MG63 (cell line): Measurements from ENCODE around the gene HJV. TPM values are rescaled to one million over a fixed set of nuclear protein-coding genes. Genes with fewer than 3 reads are reported as not detected.
"Not testable (repeated sequence)": the region's sequence is repeated elsewhere in the genome, so short reads cannot be mapped to it uniquely, and the experiment has no call there.

Experiments
- DNase-seq: peaks from one replicate; pipeline ENCODE4 v3.0.0-alpha.2; 2020
- H3K27me3 ChIP-seq: fragments of 250-450 bp; sonication (Bioruptor Pico); 2 replicates; pipeline ENCODE4 v1.5.1; 2020; ENCODE audit warnings: mild to moderate bottlenecking, moderate library complexity
- H3K36me3 ChIP-seq: fragments of 250-450 bp; sonication (Bioruptor Pico); 2 replicates; pipeline ENCODE4 v1.5.1; 2020; ENCODE audit warnings: mild to moderate bottlenecking, moderate library complexity
- H3K4me3 ChIP-seq: fragments of 250-450 bp; sonication (Bioruptor Pico); 2 replicates; pipeline ENCODE4 v1.5.1; 2020; ENCODE audit warnings: mild to moderate bottlenecking, moderate library complexity
- H3K9me3 ChIP-seq: fragments of 250-450 bp; sonication (Bioruptor Pico); 2 replicates; pipeline ENCODE4 v1.5.1; 2020; ENCODE audit warnings: mild to moderate bottlenecking, moderate library complexity
- total RNA-seq: library from RNA; depleted of rRNA; stranded (reverse); fragments of >200 nt; shearing (Covaris generic); gene quantifications from 2 replicates; pipeline ENCODE4 v1.2.3, GENCODE V29; 2014; ENCODE audit warnings: low replicate concordance; rRNA removed

HJV gene, protein sequence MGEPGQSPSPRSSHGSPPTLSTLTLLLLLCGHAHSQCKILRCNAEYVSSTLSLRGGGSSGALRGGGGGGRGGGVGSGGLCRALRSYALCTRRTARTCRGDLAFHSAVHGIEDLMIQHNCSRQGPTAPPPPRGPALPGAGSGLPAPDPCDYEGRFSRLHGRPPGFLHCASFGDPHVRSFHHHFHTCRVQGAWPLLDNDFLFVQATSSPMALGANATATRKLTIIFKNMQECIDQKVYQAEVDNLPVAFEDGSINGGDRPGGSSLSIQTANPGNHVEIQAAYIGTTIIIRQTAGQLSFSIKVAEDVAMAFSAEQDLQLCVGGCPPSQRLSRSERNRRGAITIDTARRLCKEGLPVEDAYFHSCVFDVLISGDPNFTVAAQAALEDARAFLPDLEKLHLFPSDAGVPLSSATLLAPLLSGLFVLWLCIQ
- not detected in 2 replicates for total RNA-seq

DNA sequence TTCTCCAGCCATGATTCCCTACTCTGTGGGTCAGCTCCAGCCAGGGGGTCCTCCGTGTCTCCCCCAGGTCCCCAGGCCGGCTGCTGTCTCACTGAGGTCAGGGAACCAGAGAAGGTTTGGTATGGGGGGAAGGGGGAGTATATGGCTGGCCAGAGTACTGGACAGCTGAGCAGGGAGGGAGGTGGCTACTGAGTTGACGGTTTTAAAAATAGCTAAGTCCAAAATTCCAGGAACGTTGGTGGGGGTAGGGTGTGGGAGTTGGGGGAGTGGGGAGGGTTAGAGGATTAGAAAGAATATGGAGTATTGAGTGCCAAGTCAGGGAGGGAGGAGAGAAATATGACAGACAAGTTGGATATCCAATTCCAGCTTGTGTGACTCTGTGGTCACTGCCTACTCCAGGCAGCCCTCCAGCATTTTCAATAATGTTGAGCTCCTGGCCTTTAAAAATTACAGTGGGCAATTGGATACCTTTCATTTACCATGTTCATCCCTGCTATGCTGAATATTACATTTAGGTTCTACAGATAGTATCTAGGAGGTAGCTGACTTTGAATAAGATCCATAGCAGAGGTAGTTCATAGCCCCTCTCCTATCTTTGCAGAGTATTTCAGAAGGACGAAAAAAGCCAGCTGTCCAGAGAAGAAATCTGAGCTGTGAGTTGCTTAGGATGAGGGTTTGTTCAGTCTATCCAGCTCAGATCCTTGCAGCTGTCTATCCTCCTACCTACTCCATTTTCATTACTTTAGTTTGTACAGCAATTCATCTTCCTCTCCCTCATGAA, at the start of gene HJV:
Gene HJV (minus strand): TSS at position 114 of the 781 bp plus-strand sequence. CDS start 1,504 bp downstream, outside the sequence.
- Histone ChIP-seq H3K4me3 (no peak within 1 kb of the TSS), H3K9me3 (no peaks in the 10 kb centered on the region), H3K27me3 (peaks cover 8% of the 10 kb centered on the region; the same call in 1 of the 2 replicates), H3K36me3 (no peaks in the 10 kb centered on the region)
- DNase-seq = no peak

DNA sequence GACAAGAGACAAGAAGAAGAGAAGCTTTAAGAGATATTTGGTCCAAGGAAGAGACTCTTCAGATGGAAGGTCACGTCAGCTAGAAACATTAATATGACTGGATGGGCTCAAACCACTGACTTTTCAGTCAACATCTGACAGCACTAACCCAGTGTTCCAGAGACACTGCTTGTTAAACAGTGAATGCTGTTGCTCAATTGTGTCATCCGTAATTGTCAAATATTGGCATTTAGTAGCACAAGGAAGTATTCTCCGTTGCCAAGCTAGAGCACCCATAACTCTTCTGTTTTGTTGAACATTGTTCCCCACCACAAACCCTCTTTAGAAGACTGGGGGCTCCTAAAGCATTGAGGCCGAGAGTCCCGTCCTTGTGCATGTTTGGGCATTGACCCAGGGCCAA, 37.6 kb upstream of the HJV start:
- H3K36me3 ChIP-seq, DNase-seq, H3K9me3 ChIP-seq, H3K27me3 ChIP-seq, H3K4me3 ChIP-seq: not testable (repeated sequence)

GRCh38 chr1:146051852-146052676, 30.5 kb upstream of the HJV start:
- DNase-seq = peak; percentile 93
- not testable (repeated sequence) for H3K9me3 ChIP-seq, H3K27me3 ChIP-seq, H3K36me3 ChIP-seq
- H3K4me3 ChIP-seq = peak overlapping the region; percentile 44

DNA sequence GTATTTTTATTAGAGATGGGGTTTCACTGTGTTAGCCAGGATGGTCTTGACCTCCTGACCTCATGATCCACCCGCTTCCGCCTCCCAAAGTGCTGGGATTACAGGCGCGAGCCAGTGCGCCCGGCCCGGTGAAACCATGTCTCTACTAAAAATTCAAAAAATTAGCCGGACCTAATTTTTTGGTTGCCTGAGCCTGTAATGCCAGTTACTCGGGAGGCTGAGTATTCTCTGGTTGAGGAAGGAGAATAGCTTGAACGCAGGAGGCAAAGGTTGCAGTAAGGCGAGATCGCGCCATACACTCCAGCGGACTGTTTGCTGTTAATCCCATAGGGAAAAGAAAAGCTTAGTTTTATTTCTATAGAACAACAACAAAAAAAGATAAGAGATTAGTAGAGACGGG, 29.9 kb upstream of the HJV start:
- no peaks in the 10 kb centered on the region for H3K27me3 ChIP-seq
- peak overlapping the region; percentile 44 for H3K4me3 ChIP-seq
- H3K9me3 ChIP-seq = no peaks in the 10 kb centered on the region
- no peaks in the 10 kb centered on the region for H3K36me3 ChIP-seq
- peak; percentile 52 for DNase-seq

DNA sequence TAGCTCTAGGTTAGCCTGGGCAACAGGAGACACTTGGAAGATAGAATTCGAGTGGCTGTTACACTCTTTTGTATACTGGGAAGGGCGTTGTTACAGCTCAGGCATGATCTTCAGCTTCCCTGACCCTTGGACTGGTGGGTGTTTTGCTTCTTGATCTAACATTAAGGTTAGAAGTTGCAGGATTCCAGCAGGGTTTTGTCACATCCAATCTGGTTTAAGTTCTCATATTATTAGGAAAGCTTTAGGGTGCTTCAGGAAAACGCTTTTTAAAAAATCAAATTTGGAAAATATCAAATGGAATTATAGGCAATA, 29.1 kb upstream of the HJV start:
- not testable (repeated sequence) for H3K9me3 ChIP-seq, DNase-seq, H3K4me3 ChIP-seq, H3K36me3 ChIP-seq, H3K27me3 ChIP-seq

DNA sequence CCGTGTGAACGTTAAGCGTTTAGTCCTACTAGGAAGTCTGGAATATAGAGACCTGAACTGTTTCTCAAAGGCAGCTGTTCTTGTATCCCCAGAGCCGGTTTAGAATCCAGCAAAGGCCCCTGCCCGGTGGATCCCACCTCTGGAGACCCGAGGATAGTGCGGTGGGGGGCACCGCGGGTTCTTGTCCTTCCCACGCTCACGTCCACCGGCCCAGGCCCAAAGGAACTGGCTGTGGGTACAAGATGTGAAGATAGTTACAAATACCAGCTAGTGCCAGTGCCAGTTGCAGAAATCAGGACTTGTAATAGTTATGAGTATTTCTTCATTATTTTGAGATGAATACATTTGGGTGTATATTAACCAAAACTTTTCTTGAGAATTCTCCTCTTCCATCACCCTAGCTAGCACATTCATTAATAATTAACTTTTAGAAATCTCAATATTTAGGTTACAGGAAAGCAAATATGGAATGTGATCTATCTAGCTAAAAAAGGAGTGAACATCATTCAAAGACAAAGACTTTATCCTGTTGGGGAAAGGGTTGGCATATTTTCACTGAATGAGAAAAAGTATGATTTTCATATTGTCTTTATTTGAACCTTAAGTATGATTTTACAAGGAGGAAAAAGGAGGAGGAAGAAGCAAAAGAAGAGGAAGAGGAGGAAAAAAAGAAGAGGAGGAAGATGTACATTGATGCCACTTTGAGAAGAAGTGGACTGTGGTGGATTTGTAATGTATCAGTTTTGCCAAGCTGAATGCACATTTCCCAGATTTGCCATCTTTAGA, 28.5 kb upstream of the HJV start:
- not testable (repeated sequence) for H3K9me3 ChIP-seq, H3K27me3 ChIP-seq, H3K36me3 ChIP-seq, H3K4me3 ChIP-seq, DNase-seq

DNA sequence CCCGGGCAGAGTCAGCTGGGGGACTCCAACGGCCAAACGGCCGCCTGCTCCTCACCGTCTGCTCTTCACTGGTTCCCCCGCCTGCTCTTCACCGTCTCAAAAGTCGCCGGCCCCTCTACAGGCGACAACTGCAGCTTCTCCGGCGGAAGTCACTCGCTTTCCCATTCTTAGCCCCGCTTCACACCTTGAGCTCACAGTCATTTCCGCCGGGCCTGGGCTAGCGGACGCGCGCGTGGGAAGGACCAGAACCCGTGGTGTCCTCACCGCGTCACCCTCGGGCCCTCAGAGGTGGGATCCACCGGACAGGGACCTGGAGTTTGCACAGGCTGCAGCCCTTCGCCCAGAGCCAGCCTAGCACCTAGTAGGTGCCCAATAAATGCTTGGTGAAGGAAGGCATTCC, 27.9 kb upstream of the HJV start:
- H3K36me3 ChIP-seq = no peaks in the 10 kb centered on the region
- H3K27me3 ChIP-seq = no peaks in the 10 kb centered on the region
- no peaks in the 10 kb centered on the region for H3K9me3 ChIP-seq
- no peak for DNase-seq
- H3K4me3 ChIP-seq = no peak overlapping the region

GRCh38 chr1:146048514-146049115, 27.1 kb upstream of the HJV start:
- not testable (repeated sequence) for H3K36me3 ChIP-seq, H3K4me3 ChIP-seq, H3K9me3 ChIP-seq, DNase-seq, H3K27me3 ChIP-seq

DNA sequence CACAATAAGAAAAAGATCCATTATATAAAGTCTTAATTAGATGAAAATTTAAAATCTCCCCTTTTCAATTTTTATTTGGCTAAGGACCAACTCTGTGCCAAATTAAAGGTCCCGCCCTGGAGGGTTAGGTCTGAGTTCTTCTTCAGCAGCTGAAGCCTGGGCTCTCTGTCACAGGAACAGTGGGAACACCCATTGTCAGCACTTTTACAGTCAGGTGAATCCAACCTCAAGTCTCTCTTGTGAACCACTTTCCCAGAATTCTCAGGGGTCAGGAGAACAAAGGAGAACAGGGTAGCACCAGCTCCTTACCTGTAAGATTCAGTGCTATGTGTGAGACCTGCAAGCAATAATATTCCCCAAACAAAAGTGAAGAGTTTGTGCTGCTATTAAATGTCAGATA, 25.1 kb upstream of the HJV start:
- Histone ChIP-seq H3K36me3 (no peaks in the 10 kb centered on the region), H3K4me3 (no peak overlapping the region), H3K9me3 (no peaks in the 10 kb centered on the region), H3K27me3 (no peaks in the 10 kb centered on the region)
- no peak for DNase-seq

- no peak for DNase-seq
- no peaks in the 10 kb centered on the region for H3K27me3 ChIP-seq
- H3K36me3 ChIP-seq = no peaks in the 10 kb centered on the region
- H3K9me3 ChIP-seq = no peaks in the 10 kb centered on the region
- peak overlapping the region; percentile 88 for H3K4me3 ChIP-seq
Measured at GRCh38 chr1:146039844-146040194, 18.3 kb upstream of the HJV start.

DNA sequence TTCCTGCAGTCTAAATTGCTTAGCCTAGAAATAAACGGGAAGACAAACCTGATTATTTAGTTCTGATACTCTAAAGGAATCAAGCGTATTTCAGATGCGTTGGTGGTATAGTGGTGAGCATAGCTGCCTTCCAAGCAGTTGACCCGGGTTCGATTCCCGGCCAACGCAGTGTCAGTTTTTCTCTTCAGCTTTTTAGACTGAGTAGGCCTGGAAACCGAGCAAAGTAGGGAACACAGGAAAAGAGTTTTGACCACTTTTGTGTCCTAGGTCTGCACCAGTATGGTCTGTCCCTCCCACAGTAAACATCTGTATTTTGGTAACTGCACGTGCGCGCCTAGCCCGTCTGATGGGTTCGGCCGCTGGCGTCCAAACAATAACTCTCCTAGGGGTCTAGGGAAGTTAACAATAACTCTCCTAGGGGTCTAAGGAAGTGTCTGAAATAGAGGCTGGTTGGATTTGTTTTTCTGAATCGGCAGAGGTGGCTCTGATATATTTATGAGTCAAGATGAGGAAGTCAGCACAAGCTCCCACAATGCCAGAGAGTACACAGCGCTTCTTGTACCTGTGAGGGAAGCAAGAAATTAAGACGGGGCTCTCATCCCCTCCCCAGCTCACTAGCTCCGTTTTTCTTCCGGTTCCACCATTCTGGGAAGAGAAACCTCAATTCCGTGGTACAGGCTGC, 15.6 kb upstream of the HJV start:
- Histone ChIP-seq H3K4me3 (peak overlapping the region; percentile 88), H3K36me3 (no peaks in the 10 kb centered on the region), H3K27me3 (no peaks in the 10 kb centered on the region), H3K9me3 (no peaks in the 10 kb centered on the region)
- DNase-seq = peak; percentile 78

DNA sequence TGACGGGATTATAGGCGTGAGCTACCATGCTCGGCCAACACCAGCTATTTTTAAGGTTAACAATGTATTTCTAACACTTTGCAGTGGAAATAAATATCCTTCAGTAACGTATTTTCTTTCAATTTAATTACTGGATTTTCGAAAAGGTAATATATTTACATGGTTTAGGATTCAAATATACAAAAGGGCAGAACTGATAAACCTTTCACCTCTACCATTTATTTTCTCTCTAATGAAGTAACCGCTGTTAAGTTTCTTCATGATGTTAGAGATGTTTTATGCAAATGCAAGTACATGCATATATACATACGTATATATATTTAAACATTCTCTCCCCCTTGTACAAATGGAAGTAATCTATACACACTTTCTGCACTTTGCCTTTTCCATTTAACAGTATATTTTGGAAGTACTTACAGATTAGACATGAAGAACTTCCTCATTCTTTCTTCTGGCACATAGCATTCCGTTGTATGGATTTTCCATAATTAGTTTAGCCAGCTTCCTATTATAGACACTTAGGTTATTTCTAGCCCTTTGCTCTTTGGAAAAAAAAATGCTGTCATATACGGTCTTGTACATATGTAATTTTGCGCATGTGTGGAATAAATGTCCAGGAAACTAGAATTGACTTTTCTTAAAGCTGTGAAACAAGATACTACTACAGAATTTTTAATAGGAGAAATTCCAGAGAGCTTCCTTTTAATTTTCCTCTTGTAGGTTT, 14.9 kb upstream of the HJV start:
- DNase-seq = no peak
- Histone ChIP-seq H3K4me3 (peak overlapping the region; percentile 88), H3K36me3 (no peaks in the 10 kb centered on the region), H3K27me3 (no peaks in the 10 kb centered on the region), H3K9me3 (no peaks in the 10 kb centered on the region)

DNA sequence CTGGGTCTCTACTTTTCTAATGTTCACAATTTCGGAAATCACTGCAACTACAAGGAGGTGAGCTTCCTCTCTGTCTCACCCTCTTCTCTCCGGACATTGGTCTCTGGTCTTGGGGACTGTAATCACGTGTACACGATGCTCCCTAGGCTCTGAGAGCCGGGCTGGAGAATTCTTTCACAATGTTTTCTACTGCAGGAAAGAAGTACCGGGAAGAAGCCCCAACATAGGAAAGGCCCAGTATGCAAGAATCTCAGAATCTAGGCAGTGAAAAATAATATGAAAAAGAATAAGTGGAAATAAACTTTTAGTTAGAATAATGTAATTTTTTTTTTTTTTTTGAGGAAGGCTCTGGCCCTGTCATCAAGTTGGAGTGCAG, 13.5 kb upstream of the HJV start:
- peak overlapping the region; percentile 88 for H3K4me3 ChIP-seq
- peak; percentile 33 for DNase-seq
- no peaks in the 10 kb centered on the region for H3K36me3 ChIP-seq
- H3K27me3 ChIP-seq = no peaks in the 10 kb centered on the region
- H3K9me3 ChIP-seq = no peaks in the 10 kb centered on the region

DNA sequence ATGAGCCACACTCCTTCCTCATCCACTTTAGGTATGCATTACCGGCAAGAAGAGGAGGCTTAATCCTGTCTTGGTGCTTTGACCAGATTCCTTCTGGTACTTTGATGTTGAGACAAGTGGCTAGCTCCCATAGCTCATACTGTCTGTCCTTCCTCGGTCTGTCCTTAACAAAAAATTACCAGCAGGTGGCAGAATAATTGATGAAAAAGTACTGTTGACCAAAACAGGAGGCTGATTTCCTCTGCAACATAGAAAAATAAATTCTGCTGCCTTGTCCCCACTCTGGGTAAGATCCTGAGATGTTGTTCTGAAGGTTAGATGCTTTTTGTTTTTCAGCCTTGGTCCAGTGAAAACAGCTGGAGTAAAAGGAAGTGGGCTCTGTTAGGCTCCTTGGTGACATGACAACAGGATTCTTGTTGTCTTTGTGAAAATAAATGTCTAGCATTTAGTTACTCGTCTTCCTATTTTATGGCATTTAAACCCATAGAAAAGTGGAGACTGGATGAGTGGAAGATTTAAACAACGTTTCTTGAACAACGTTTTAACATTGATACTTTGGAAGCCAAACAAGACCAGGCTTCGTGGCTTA, 11.2 kb upstream of the HJV start:
- Histone ChIP-seq H3K36me3 (no peaks in the 10 kb centered on the region), H3K9me3 (no peaks in the 10 kb centered on the region), H3K27me3 (no peaks in the 10 kb centered on the region), H3K4me3 (no peak overlapping the region)
- no peak for DNase-seq

DNA sequence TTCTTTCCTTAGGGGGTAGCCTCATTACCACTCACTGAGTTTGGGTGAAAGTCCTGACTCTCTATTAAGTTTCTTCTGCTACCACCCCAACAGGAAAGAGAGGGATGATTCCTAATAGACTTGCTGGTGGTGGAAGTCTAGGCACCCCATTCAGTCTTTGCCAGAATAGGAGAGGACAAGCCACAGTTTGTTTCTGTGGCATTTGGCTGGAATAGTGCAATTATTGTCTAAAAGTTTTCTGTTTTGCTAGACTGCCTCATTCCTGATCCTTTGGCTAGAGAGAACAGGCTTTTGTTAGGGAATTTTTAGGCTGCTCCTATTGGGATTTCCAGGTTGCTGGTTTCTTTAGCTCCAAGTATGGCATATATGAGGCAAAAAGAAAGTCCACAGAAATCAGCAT, 9.9 kb upstream of the HJV start:
- Histone ChIP-seq H3K27me3 (no peaks in the 10 kb centered on the region), H3K4me3 (no peak overlapping the region), H3K9me3 (no peaks in the 10 kb centered on the region), H3K36me3 (no peaks in the 10 kb centered on the region)
- DNase-seq = no peak
